Skeletal muscle satellite cell (primary cell): Measurements from ENCODE around the gene RPP21. TPM values are rescaled to one million over a fixed set of nuclear protein-coding genes. Genes with fewer than 3 reads are reported as not detected.

Experiments
- H3K27me3 ChIP-seq: 2 replicates; pipeline ENCODE4 v1.7.0; 2013; ENCODE audit warnings: low read length; ENCODE audit not compliant: control insufficient read depth, insufficient read depth
- H3K36me3 ChIP-seq: 2 replicates; pipeline ENCODE4 v1.7.0; 2013; ENCODE audit warnings: mild to moderate bottlenecking, control low read depth, low read length; ENCODE audit not compliant: insufficient read depth
- H3K4me1 ChIP-seq: 2 replicates; pipeline ENCODE4 v1.7.0; 2013; ENCODE audit warnings: low read length; ENCODE audit not compliant: control insufficient read depth, insufficient read depth
- H3K4me2 ChIP-seq: 2 replicates; pipeline ENCODE4 v1.7.0; 2013; ENCODE audit warnings: mild to moderate bottlenecking, low read length
- H3K4me3 ChIP-seq: 2 replicates; pipeline ENCODE4 v1.7.0; 2013; ENCODE audit warnings: low read length
- H3K9ac ChIP-seq: 2 replicates; pipeline ENCODE4 v1.7.0; 2013; ENCODE audit warnings: mild to moderate bottlenecking, low read depth, low read length, moderate library complexity
- H3K9me3 ChIP-seq: replicated peaks from 2 replicates; pipeline ENCODE4 v1.7.0; 2013; ENCODE audit warnings: mild to moderate bottlenecking, control low read depth, low read length
- small RNA-seq: library from RNA; depleted of rRNA; stranded (forward); fragments of <200 nt; gene quantifications from one replicate; pipeline ENCODE3, GENCODE V24; 2012

RPP21 gene

GRCh38 chr6:30394139-30394538 is 49.2 kb downstream of the RPP21 start:
- Histone ChIP-seq H3K9me3 (no peaks in the 10 kb centered on the region), H3K4me2 (no peak overlapping the region), H3K9ac (no peak overlapping the region), H3K4me1 (no peaks in the 10 kb centered on the region), H3K36me3 (no peaks in the 10 kb centered on the region), H3K27me3 (peaks cover 81% of the 10 kb centered on the region), H3K4me3 (no peak overlapping the region)

Small RNA genes within 50 kb of the gene (small RNA-seq; reads per million reads assigned to genes)
- gene HLA-N: not detected
